COLO829 (cell line): ENCODE results near the gene KLHDC4.
"Not testable (repeated sequence)": the region's sequence is repeated elsewhere in the genome, so short reads cannot be mapped to it uniquely, and the experiment has no call there.

ENCODE experiments used
- DNase-seq: peaks from one replicate; pipeline ENCODE4 v3.0.0; 2012; ENCODE audit warnings: low spot score

Gene KLHDC4

GRCh38 chr16:87684106-87684677, 81.6 kb downstream of the KLHDC4 start:
- no peak for DNase-seq

DNA sequence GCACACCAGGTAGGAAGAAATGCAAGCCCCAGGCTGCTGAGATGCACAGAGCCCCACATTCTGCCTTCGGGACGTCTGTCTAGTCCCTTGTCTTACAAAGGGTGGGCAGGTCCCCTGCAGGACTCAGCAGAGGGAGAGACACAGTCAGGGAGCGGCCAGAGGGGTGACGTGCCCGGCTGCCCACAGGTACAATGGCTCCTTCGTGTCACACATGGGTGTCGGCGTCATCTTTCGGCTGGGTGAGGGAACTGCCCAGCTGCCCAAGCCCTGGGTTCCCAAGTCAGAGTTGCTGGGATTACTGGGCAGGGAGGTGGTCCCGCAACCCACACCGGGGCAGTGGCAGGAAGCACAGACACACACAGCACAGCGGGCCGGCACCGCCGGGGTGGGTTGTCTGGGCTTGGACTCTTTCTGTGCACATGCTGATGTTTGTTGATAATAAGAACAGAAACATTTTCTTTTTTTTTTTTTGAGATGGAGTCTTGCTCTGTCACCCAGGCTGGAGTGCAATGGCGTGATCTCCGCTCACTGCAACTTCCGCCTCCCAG, 82.9 kb downstream of the KLHDC4 start:
- no peak for DNase-seq

DNA sequence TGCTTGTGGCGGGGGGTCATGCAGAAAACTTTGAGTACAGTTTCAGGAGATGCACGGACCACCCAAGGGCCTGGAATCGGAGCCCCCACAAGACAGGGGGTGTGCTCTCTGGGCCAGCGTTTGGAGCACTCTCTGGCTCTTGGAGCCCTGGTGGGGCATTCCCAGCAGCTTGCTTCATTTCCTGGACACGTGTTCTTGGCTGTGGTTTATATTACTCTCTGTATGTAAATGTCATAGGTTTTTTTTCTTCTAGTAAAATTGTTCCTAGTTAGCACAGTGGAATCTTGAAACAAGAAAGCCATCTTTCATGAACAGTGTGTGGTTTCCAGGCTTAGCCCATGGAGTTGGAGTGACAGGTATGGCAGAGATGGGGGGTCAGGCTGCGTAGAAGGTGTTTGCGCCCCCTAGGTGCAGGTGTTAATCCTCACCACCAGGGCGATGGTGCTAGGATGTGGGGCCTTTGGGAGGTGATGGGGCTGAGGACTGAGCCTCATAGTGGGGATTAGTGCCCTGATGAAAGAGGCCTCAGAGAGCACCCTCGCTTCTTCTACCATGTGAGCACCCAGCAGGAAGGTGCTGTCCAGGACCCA, 83.7 kb downstream of the KLHDC4 start:
- DNase-seq, result no peak

- DNase-seq, result not testable (repeated sequence)
These were observed 84.7 kb downstream of the KLHDC4 start for GRCh38 chr16:87681051-87681602.

DNA sequence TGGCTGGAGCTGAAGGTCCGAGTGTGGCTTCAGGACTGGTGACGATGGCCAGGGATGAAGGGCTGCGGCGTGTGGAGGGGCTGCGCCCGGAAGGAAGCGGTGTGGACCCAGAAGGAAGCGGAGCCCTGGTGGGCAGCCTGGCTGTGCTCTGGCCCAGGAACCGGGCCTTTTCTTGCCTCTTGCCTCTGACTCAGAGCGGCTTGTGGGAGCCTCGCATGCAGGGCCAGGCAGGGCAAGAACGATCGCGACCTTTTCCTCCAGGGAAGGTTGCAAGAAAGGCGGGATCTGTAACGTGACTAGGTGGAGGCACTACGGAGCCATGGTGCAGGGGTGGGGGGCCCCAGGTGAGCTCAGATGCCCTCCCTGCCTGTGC, 85.5 kb downstream of the KLHDC4 start:
- no peak for DNase-seq

DNA sequence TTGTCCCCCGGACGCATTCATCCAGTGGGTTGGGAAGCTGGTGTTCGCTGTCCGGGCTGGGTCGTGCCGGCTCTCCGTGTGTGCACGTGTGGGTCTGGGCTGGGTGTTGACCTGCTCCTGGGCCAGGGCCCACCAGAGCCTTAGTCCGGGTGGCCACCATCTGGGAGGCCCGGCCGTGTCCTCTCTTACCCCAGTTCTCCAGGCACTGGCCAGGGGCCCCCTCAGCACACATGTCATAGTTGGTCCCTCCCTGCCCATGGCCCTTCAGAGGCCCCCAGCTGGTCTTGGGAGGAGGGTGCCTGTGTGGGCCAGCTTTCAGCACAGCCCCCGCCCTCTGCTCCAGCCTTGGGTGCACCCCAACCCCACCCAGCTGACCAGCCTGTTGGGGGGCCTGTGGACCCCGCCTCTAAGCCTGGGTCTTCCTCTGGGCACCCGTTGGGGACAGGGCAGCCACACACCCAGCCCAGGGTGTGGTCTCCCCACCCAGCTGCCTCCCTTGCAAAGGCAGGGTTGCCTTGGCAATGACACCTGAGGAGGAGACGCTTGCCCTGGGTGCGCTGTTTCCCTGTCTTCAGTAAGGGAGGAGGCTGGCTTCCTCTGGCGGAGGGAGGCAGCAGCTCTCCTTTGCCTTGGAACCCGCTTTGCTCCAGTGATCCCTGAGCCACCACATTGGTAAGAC, 86.1 kb downstream of the KLHDC4 start:
- DNase-seq, result no peak

- no peak for DNase-seq
These were observed 87.2 kb downstream of the KLHDC4 start for GRCh38 chr16:87678618-87679017.

DNA sequence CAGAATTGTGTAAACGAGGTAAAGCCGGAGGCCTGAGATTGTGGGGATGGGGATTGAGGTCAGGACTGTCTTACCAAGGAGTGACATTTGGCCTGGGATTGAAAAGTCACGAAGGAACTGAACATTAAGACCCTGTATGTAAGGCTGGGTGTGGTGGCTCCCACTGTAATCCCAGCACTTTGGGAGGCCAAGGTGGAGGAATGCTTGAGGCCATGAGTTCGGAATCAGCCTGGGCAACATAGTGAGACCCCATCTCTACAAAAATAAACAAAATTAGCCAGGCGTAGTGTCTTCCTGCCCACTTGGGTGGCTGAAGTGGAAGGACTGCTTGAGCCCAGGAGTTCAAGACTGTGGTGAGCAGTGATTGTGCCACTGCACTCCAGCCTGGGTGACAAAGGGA, 88.0 kb downstream of the KLHDC4 start:
- DNase-seq, result no peak

DNA sequence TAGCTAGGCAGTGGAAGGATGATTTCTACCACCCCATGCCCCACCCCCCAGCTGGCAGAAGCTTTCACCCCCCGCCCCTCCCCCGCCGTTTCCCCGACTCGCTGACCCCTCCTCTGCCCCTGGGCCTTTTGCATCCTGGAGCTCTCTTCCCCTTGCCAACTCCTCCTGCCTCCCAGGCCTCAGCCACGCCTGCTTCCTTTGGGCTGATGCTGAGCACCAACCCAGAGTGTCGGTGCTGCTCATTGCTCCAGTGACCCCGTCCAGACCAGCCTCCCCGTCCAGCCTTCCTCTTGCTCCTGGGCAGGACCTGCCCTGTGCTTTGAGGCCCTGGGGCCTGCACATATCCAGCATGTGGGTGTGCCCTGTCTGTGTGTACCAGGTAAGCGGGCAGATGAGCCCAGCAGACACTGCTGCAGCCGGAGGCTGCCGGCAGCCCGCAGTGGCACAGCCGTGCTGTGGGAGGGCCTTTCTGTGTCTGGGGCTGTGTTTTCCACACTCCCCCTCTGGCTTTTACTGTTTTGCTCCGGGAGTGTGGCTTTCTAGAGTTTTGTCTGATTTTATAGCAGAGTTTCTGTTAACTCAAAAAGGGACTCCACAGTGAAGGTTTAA, 90.6 kb downstream of the KLHDC4 start:
- no peak for DNase-seq

DNA sequence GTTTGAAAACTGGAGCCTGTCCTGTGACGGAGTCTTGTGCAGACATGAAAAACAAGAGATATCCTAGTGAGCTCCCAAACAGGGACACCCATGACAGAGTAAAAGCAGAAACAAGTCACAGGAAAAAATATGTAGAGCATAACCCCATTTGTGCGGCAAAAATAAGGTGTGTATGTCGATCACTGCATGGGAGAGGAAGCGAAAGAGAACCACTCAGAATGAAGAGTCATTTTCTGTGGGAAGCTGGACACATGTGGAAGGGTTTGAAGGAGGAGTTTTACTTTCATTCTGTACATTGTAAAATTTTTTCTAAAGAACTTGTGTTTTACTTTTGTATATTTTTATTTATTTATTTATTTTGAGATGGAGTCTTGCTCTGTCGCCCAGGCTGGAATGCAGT, 91.4 kb downstream of the KLHDC4 start:
- no peak for DNase-seq

DNA sequence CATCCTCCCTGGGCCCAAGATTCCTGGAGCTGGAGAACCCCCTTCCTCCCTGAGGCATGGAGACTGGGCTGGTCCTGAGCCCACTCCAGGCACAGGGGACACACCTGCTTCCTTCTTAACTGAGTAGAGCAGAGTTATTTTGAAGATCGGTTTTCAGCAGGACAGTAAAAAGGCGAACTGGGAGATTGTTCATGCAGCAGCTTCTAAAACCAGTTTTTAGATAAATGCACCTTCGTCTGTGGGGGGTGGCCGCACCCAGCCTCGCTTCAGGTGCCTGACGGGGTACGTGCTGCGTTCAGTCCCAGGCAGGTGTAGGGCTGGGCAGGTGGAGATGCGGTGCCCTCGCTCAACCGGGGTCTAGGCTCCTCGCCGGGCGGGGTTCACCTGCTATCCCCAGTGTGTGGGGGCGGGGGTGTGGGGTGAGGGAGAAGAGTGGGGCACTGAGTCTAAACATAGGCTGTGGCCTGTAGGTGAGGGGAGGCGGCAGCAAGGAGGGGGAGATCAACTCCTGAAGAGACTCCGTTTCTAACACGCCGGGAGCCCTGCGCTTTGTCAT, 94.0 kb downstream of the KLHDC4 start:
- DNase-seq, result no peak

- DNase-seq, result no peak
These were observed 94.6 kb downstream of the KLHDC4 start for GRCh38 chr16:87671221-87671620.

- DNase-seq, result no peak
These were observed 96.1 kb downstream of the KLHDC4 start for GRCh38 chr16:87669672-87670071.

DNA sequence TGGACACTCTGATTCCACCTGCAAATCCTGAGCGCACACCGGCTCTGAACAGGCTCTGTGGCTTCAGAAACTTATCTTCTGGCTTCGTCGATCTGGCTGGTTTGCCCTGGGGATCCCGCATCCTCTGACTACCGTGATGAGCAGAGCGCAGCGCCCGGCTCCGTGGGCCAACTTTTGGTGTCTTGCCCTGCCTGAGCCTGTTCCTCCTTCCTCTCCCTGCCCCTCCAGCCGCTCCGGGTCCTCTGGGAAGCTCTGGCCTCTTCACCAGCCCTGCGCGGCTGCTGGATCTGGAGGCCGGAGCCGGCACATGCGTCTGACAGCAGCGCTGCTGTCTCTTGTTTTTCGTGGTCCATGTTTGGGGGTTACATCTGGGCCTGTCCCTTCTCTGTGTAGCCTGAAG, 97.8 kb downstream of the KLHDC4 start:
- DNase-seq, result no peak

GRCh38 chr16:87667443-87667842, 98.3 kb downstream of the KLHDC4 start:
- DNase-seq, result no peak

DNA sequence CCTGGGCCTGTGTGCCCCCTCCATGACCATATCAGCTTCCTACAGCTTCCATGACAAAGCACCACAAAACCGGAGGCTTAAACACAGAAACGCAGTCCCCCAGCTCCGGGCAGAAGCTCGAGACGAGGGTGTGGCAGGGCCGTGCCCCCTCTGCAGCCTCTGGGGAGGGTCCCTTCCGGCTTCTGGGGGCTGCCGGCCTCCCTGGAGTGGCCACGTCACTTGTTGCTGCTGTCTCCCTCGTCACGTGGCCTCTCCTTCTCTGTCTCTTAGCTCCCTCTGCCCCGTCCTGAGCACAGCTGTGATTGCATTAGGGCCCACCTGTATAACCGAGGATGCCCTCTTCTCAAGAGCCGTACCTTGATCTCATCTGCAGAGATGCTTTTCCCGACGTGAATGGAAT, 98.9 kb downstream of the KLHDC4 start:
- DNase-seq, result no peak

GRCh38 chr16:87665193-87665592, 100.6 kb downstream of the KLHDC4 start:
- no peak for DNase-seq

- no peak for DNase-seq
These were observed 101.0 kb downstream of the KLHDC4 start for GRCh38 chr16:87664792-87665191.

- no peak for DNase-seq
These were observed 103.3 kb downstream of the KLHDC4 start for GRCh38 chr16:87662254-87663204.

- DNase-seq, result peak; percentile 37
These were observed 104.2 kb downstream of the KLHDC4 start for GRCh38 chr16:87661561-87661960.

DNA sequence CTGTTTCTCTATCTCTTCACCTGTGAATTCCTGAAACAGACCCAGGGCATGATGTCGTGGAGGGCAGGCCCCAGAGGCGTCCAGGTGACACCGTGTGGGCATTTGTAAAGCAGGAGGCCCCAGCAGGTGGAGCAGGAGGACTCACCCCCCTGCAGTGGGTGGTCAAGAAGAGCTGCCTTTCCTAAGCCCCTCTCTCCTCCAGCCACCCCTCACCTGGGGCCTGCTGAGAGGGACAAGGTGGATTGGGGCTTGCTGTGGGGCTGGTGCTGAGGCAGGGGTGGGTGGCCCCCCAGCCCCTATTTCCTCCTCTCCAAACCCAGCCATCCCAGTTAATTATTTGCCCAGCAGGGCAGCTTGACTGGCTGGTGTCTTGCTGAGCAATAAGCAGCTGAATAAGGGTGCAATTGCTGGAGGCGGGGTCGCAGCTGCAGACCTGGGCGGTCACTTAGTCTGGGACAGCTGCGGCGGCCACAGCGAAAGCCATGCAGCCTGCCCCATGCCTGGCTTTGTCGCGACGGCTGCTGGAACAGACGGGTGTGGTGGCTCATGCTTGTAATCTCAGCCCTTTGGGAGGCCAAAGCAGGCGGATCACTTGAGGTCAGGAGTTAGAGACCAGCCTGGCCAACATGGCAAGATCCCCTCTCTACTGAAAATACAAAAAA, 107.1 kb downstream of the KLHDC4 start:
- no peak for DNase-seq
